HG02588 (cell line): ENCODE measurements around the gene HDAC8.

Experiments used
- ATAC-seq: cut with Tn5 transposase; IDR thresholded peaks from one replicate; pipeline ENCODE4 v1.9.1; 2021; ENCODE audit warnings: mild to moderate bottlenecking, moderate library complexity; ENCODE audit not compliant: unreplicated experiment

The HDAC8 gene

GRCh38 chrX:72299891-72300630 lies 272.6 kb downstream of the HDAC8 start:
- no peak for ATAC-seq

GRCh38 chrX:72297953-72298730 lies 274.5 kb downstream of the HDAC8 start:
- ATAC-seq, result no peak

- ATAC-seq, result no peak
Observed at GRCh38 chrX:72296991-72297390, 275.7 kb downstream of the HDAC8 start.

GRCh38 chrX:72295745-72296144 lies 276.9 kb downstream of the HDAC8 start:
- no peak for ATAC-seq

- ATAC-seq, result no peak
Observed at GRCh38 chrX:72294497-72294896, 278.1 kb downstream of the HDAC8 start.

- ATAC-seq, result no peak
Observed at GRCh38 chrX:72282302-72282701, 290.3 kb downstream of the HDAC8 start.

- no peak for ATAC-seq
Observed at GRCh38 chrX:72280321-72280845, 292.3 kb downstream of the HDAC8 start.
